Pons (tissue), 1 donor: ENCODE results near the gene RNF167.
A peak's percentile ranks its signal among the peaks of the same experiment; 100 is the strongest.
"Not testable (repeated sequence)": the region's sequence is repeated elsewhere in the genome, so short reads cannot be mapped to it uniquely, and the experiment has no call there.

Experiments used
- DNase-seq: peaks from one replicate; pipeline ENCODE4 v3.0.0-alpha.2; 2016; ENCODE audit warnings: low spot score

The RNF167 gene

GRCh38 chr17:4902540-4902939 is 37.5 kb upstream of the RNF167 start:
- no peak for DNase-seq

GRCh38 chr17:4903051-4903818 is 36.8 kb upstream of the RNF167 start, which contains the start of gene CHRNE:
TSS of gene CHRNE (minus strand) at chr17:4903098. CDS start at chr17:4903063, 35 bp downstream.
- DNase-seq, result peak; percentile 85

GRCh38 chr17:4906642-4907041 is 33.4 kb upstream of the RNF167 start:
- DNase-seq, result not testable (repeated sequence)

- DNase-seq, result no peak
These were observed 31.8 kb upstream of the RNF167 start for GRCh38 chr17:4908301-4908700.

GRCh38 chr17:4908711-4909496 is 31.2 kb upstream of the RNF167 start:
- DNase-seq, result peak; percentile 90

GRCh38 chr17:4913994-4914393 is 26.1 kb upstream of the RNF167 start:
- DNase-seq, result no peak

GRCh38 chr17:4914551-4914950 is 25.5 kb upstream of the RNF167 start:
- not testable (repeated sequence) for DNase-seq

- no peak for DNase-seq
These were observed 20.5 kb upstream of the RNF167 start for GRCh38 chr17:4919511-4920047.

GRCh38 chr17:4920351-4921048 is 19.6 kb upstream of the RNF167 start:
- no peak for DNase-seq

GRCh38 chr17:4921320-4921719 is 18.7 kb upstream of the RNF167 start:
- DNase-seq, result no peak

GRCh38 chr17:4926577-4927335 is 13.3 kb upstream of the RNF167 start:
- not testable (repeated sequence) for DNase-seq

GRCh38 chr17:4928881-4929280 is 11.2 kb upstream of the RNF167 start:
- no peak for DNase-seq

GRCh38 chr17:4931963-4932362 is 8.1 kb upstream of the RNF167 start, which contains the start of gene GP1BA:
TSS of gene GP1BA (plus strand) at chr17:4932277. CDS start at chr17:4932605, 328 bp downstream.
- no peak for DNase-seq

GRCh38 chr17:4932756-4933155 is 7.3 kb upstream of the RNF167 start:
- no peak for DNase-seq

- DNase-seq, result no peak
These were observed 6.4 kb upstream of the RNF167 start for GRCh38 chr17:4933646-4934045.

- no peak for DNase-seq
These were observed 5.7 kb upstream of the RNF167 start for GRCh38 chr17:4934173-4934979.

GRCh38 chr17:4935650-4936049 is 4.4 kb upstream of the RNF167 start:
- DNase-seq, result no peak

GRCh38 chr17:4936436-4936835 is 3.6 kb upstream of the RNF167 start:
- no peak for DNase-seq

- DNase-seq, result no peak
These were observed 2.5 kb upstream of the RNF167 start for GRCh38 chr17:4937553-4937952.

- DNase-seq, result no peak
These were observed 2.0 kb upstream of the RNF167 start for GRCh38 chr17:4938069-4938491.
